HFFc6 (cell line): ENCODE data around the gene SP6. TPM values are rescaled to one million over a fixed set of nuclear protein-coding genes. Genes with fewer than 3 reads are reported as not detected.

Experiments
- DNase-seq: peaks from one replicate; pipeline ENCODE4 v3.0.0-alpha.2; 2018
- H3K27ac Mint-ChIP-seq: 2 replicates; pipeline ENCODE4 v1.8.0; 2020; ENCODE audit warnings: mild to moderate bottlenecking, mixed read lengths
- H3K27me3 Mint-ChIP-seq: 2 replicates; pipeline ENCODE4 v1.8.0; 2021; ENCODE audit warnings: mild to moderate bottlenecking, moderate library complexity, mixed read lengths; ENCODE audit not compliant: insufficient read depth
- H3K36me3 Mint-ChIP-seq: 2 replicates; pipeline ENCODE4 v1.8.0; 2021; ENCODE audit warnings: low read depth, mixed read lengths
- H3K4me1 Mint-ChIP-seq: 2 replicates; pipeline ENCODE4 v1.8.0; 2020; ENCODE audit warnings: low read depth, mixed read lengths
- H3K4me3 Mint-ChIP-seq: 2 replicates; pipeline ENCODE4 v1.8.0; 2020; ENCODE audit warnings: mild to moderate bottlenecking, moderate library complexity, mixed read lengths
- H3K9me3 Mint-ChIP-seq: 2 replicates; pipeline ENCODE4 v1.8.0; 2020; ENCODE audit warnings: mild to moderate bottlenecking, mixed read lengths
- CTCF ChIP-seq: fragments of 200-600 bp; sonication (generic); IDR thresholded peaks from 2 replicates; pipeline ENCODE4 v1.5.0; 2021; ENCODE audit warnings: antibody characterized with exemption, mild to moderate bottlenecking
- total RNA-seq, 6 experiments: library from RNA; stranded (reverse); fragmentation: NEBNext Ultra II Directional; extraction: Animal tissue kit (Norgen Biotek cat#: 25700); gene quantifications; 2 replicates in 1 of 6; 3 replicates in 5 of 6; pipeline ENCODE4 v1.2.3, GENCODE V29; 2021

The SP6 gene
- total RNA-seq, 6 experiments from 2014 or later, result 0.45 to 1.2 (median 1.1) TPM

GRCh38 chr17:47815106-47815918 is 35.7 kb downstream of the SP6 start:
- H3K4me1 Mint-ChIP-seq, result peaks cover 10% of the 10 kb centered on the region
- no peak for TF ChIP-seq CTCF
- H3K4me3 Mint-ChIP-seq, result no peak overlapping the region
- H3K27ac Mint-ChIP-seq, result no peak overlapping the region
- peaks cover 9% of the 10 kb centered on the region for H3K36me3 Mint-ChIP-seq
- peaks cover 4% of the 10 kb centered on the region for H3K27me3 Mint-ChIP-seq
- DNase-seq, result no peak
- no peaks in the 10 kb centered on the region for H3K9me3 Mint-ChIP-seq

- peaks cover 4% of the 10 kb centered on the region for H3K27me3 Mint-ChIP-seq
- peaks cover 16% of the 10 kb centered on the region for H3K4me1 Mint-ChIP-seq
- peaks cover 9% of the 10 kb centered on the region for H3K36me3 Mint-ChIP-seq
- H3K27ac Mint-ChIP-seq, result no peak overlapping the region
- no peaks in the 10 kb centered on the region for H3K9me3 Mint-ChIP-seq
- no peak overlapping the region for H3K4me3 Mint-ChIP-seq
- DNase-seq, result no peak
- no peak for TF ChIP-seq CTCF
Observed at GRCh38 chr17:47813512-47814031, 37.4 kb downstream of the SP6 start.

GRCh38 chr17:47813077-47813476 is 37.9 kb downstream of the SP6 start:
- Mint-ChIP-seq H3K9me3 (no peaks in the 10 kb centered on the region), H3K36me3 (peaks cover 9% of the 10 kb centered on the region), H3K4me1 (peaks cover 16% of the 10 kb centered on the region), H3K27ac (no peak overlapping the region), H3K4me3 (no peak overlapping the region), H3K27me3 (peaks cover 4% of the 10 kb centered on the region)
- no peak for DNase-seq
- TF ChIP-seq CTCF, result no peak

GRCh38 chr17:47812146-47812920 is 38.6 kb downstream of the SP6 start:
- Mint-ChIP-seq H3K4me1 (peaks cover 16% of the 10 kb centered on the region), H3K27ac (no peak overlapping the region), H3K4me3 (no peak overlapping the region), H3K27me3 (peaks cover 6% of the 10 kb centered on the region), H3K36me3 (peaks cover 15% of the 10 kb centered on the region), H3K9me3 (no peaks in the 10 kb centered on the region)
- TF ChIP-seq CTCF, result no peak
- DNase-seq, result no peak

GRCh38 chr17:47811709-47812108 is 39.3 kb downstream of the SP6 start:
- no peak for DNase-seq
- H3K4me3 Mint-ChIP-seq, result no peak overlapping the region
- peaks cover 16% of the 10 kb centered on the region for H3K4me1 Mint-ChIP-seq
- peaks cover 6% of the 10 kb centered on the region for H3K27me3 Mint-ChIP-seq
- no peak for TF ChIP-seq CTCF
- H3K36me3 Mint-ChIP-seq, result peaks cover 21% of the 10 kb centered on the region
- no peaks in the 10 kb centered on the region for H3K9me3 Mint-ChIP-seq
- peak overlapping the region; percentile 15; the same call in 1 of the 2 replicates for H3K27ac Mint-ChIP-seq
